Esophagus muscularis mucosa (tissue), 4 donors: ENCODE results near the gene VTI1A. TPM values are rescaled to one million over a fixed set of nuclear protein-coding genes. Genes with fewer than 3 reads are reported as not detected.

Experiments used
- DNase-seq: peaks from one replicate; pipeline ENCODE4 v3.0.0-alpha.2; 2017; ENCODE audit errors: extremely low spot score
- H3K27ac ChIP-seq, 4 donors: fragments of 200-600 bp; sonication (generic); replicated peaks in 1 of 4; 1 replicate in 3 of 4; 2 replicates in 1 of 4; pipeline ENCODE4 v1.5.1; 2016 to 2019; ENCODE audit warnings: mild to moderate bottlenecking in 1 of 4
- H3K27me3 ChIP-seq, 4 donors: fragments of 200-600 bp; sonication (generic); one replicate each; pipeline versions ENCODE4 v1.5.1 to v1.6.0; 2016 to 2019
- H3K36me3 ChIP-seq, 4 donors: fragments of 200-600 bp; sonication (generic); one replicate each; pipeline ENCODE4 v1.5.1; 2016 to 2019
- H3K4me1 ChIP-seq, 4 donors: fragments of 200-600 bp; sonication (generic); one replicate each; pipeline ENCODE4 v1.5.1; 2016 to 2019
- H3K4me3 ChIP-seq, 4 donors: fragments of 200-600 bp; sonication (generic); 1 replicate in 2 of 4; 2 replicates in 2 of 4; pipeline ENCODE4 v1.5.1; 2016 to 2019; ENCODE audit warnings: mild to moderate bottlenecking in 4 of 4, moderate library complexity in 1 of 4
- H3K9me3 ChIP-seq, 4 donors: fragments of 200-600 bp; sonication (generic); 1 replicate in 3 of 4; 2 replicates in 1 of 4; pipeline ENCODE4 v1.5.1; 2016 to 2019
- EP300 ChIP-seq: sonication (generic); formaldehyde crosslinking; IDR thresholded peaks from one replicate; pipeline ENCODE4 v1.6.1; 2017; ENCODE audit warnings: antibody characterized with exemption
- POLR2A ChIP-seq: fragments of 450-650 bp; IDR thresholded peaks from one replicate; pipeline ENCODE4 v1.6.1; 2017; ENCODE audit warnings: antibody characterized with exemption, moderate library complexity, mild to moderate bottlenecking, low read depth
- POLR2AphosphoS5 ChIP-seq, 2 donors: sonication (generic); formaldehyde crosslinking; IDR thresholded peaks; one replicate each; pipeline ENCODE4 v1.6.1; 2017; ENCODE audit warnings: antibody characterized with exemption in 2 of 2
- WGBS: methylation state at CpG from one replicate; pipeline ENCODE4 v1.1.5; 2018; 5-methylcytosine and 5-hydroxymethylcytosine counted together
- intact Hi-C: fragments of 100-400 bp; cut with DNase I; formaldehyde crosslinking; loops from one replicate; pipeline ENCODE4 v1.15.1; 2023
- total RNA-seq, 4 donors: library from RNA; depleted of rRNA; stranded (reverse); fragments of >200 nt; gene quantifications; one replicate each; pipeline versions ENCODE4 v1.1.0 to v1.2.1, GENCODE V29; 2016
- TF ChIP-seq, protein P1 (sequence below), 3 experiments: fragments of 200-600 bp in 2 of 3; fragments of 450-650 bp in 1 of 3; sonication (generic) in 2 of 3; IDR thresholded peaks; one replicate each; pipeline ENCODE4 v1.5.1; 2017 to 2019; ENCODE audit warnings: antibody characterized with exemption in 3 of 3, mild to moderate bottlenecking in 2 of 3, moderate library complexity in 1 of 3

The VTI1A gene
- total RNA-seq, 4 donors from 2014 or later: 27.6 to 42.7 (median 33.8) TPM

DNA sequence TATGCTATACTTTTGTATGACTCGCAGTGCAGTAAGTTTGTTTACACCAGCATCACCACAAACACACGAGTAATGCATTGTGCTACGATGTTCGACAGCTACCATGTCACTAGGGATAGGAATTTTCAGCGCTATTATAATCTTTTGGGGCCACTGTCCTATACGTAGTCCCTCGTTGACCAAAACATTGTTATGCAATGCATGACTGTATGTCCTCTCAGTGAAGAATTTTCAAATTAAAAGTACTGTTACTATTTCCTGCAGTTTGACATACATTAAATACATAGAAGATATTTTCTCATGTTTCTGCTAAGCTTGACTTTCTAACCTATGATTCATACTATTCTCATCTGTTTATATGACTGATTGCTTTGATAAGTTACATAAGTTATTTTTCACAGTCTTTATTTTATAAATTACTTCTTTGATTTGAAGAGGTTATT lies 203.6 kb downstream of the VTI1A start:
- intact Hi-C loops: no loop called here
- no peaks in the 10 kb centered on the region for H3K4me1 ChIP-seq
- WGBS: 88% methylated on average over 7 of the region's 7 CpGs
- H3K36me3 ChIP-seq: no peaks in the 10 kb centered on the region
- no peak for DNase-seq
- no peak overlapping the region for H3K27ac ChIP-seq
- no peak overlapping the region for H3K4me3 ChIP-seq
- TF ChIP-seq EP300 (no peak), POLR2AphosphoS5 (IDR thresholded peaks at IDR 0.05) (no peak), POLR2A (no peak)
- TF ChIP-seq, protein P1, sequence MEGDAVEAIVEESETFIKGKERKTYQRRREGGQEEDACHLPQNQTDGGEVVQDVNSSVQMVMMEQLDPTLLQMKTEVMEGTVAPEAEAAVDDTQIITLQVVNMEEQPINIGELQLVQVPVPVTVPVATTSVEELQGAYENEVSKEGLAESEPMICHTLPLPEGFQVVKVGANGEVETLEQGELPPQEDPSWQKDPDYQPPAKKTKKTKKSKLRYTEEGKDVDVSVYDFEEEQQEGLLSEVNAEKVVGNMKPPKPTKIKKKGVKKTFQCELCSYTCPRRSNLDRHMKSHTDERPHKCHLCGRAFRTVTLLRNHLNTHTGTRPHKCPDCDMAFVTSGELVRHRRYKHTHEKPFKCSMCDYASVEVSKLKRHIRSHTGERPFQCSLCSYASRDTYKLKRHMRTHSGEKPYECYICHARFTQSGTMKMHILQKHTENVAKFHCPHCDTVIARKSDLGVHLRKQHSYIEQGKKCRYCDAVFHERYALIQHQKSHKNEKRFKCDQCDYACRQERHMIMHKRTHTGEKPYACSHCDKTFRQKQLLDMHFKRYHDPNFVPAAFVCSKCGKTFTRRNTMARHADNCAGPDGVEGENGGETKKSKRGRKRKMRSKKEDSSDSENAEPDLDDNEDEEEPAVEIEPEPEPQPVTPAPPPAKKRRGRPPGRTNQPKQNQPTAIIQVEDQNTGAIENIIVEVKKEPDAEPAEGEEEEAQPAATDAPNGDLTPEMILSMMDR (IDR thresholded peaks at IDR 0.05): no peak
- no peaks in the 10 kb centered on the region for H3K27me3 ChIP-seq
- no peaks in the 10 kb centered on the region for H3K9me3 ChIP-seq

DNA sequence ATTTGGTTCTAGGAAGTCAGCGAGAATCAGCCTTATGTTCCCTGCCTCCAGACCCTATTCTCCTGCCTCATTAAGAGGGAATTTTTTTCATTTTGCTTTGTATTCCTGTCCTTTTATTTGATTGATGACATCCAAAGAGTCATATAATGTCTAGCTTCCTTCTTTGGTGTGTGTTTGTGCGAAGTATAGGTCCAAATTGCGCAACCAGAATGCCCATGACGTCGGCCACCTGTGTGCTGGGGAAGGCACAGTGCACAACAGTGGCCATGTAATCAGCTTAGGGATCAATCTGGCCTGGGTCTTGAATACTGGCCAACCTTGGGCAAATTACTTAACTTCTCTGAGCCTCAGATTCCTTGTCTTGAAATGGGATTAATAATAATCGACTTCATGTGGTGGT lies 206.2 kb downstream of the VTI1A start:
- TF ChIP-seq EP300 (no peak), POLR2AphosphoS5 (IDR thresholded peaks at IDR 0.05) (no peak), POLR2A (no peak)
- TF ChIP-seq, protein P1 (IDR thresholded peaks at IDR 0.05): no peak
- no peaks in the 10 kb centered on the region for H3K9me3 ChIP-seq
- no peaks in the 10 kb centered on the region for H3K36me3 ChIP-seq
- no peak for DNase-seq
- 88% methylated on average over 6 of the region's 6 CpGs for WGBS
- H3K4me3 ChIP-seq: no peak overlapping the region
- intact Hi-C loops: no loop called here
- H3K27me3 ChIP-seq: no peaks in the 10 kb centered on the region
- no peaks in the 10 kb centered on the region for H3K4me1 ChIP-seq
- no peak overlapping the region for H3K27ac ChIP-seq

DNA sequence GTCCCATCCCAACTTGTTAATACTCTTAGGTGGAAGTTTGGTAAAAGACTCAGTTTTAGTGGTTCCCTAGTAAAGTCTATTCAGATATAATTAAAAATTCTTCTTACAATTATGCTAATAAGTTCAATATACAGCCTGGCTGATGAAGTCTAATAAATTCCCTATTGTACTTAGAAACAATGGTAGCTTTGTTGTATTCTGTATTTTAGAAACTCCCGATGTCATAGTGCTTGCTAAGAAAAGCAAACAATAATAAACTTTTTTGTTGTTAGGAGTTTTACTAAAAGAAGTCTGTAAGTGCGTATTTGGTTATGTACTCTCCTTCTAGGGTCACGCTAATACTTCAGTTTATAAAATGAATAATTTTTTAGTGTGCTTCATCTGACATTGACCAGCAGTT lies 206.8 kb downstream of the VTI1A start:
- DNase-seq: no peak
- Histone ChIP-seq H3K27me3 (no peaks in the 10 kb centered on the region), H3K36me3 (no peaks in the 10 kb centered on the region), H3K9me3 (no peaks in the 10 kb centered on the region), H3K4me3 (no peak overlapping the region), H3K4me1 (no peaks in the 10 kb centered on the region), H3K27ac (no peak overlapping the region)
- 87% methylated on average over 3 of the region's 3 CpGs for WGBS
- TF ChIP-seq EP300: no peak
- TF ChIP-seq POLR2A: no peak
- TF ChIP-seq, protein P1 (IDR thresholded peaks at IDR 0.05): no peak
- no peak for TF ChIP-seq POLR2AphosphoS5 (IDR thresholded peaks at IDR 0.05)
- intact Hi-C loops: no loop called here

DNA sequence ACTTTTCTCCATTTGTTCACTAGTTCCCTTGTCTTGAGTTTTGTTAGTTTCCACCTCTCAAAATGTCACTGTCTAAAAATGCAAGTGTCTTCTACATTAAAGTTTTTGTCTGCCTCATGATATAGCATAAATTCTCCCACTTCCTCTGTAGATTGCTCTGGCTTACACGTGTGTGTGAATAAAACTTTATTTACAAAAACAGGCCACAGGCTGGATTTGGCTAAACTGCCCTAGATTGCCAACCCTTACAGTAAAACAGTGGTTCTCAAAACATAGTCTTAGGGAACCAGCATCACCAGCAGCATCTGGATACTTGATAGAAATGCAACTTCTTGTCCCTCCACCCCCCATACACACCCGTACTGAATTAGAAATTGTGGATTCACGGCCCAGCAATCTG lies 207.8 kb downstream of the VTI1A start:
- no peak overlapping the region for H3K27ac ChIP-seq
- H3K4me1 ChIP-seq: no peaks in the 10 kb centered on the region
- H3K4me3 ChIP-seq: no peak overlapping the region
- WGBS: 96% methylated on average over 3 of the region's 3 CpGs
- intact Hi-C loops: no loop called here
- no peaks in the 10 kb centered on the region for H3K27me3 ChIP-seq
- DNase-seq: no peak
- H3K36me3 ChIP-seq: no peaks in the 10 kb centered on the region
- no peaks in the 10 kb centered on the region for H3K9me3 ChIP-seq
- TF ChIP-seq, protein P1 (IDR thresholded peaks at IDR 0.05): no peak
- no peak for TF ChIP-seq EP300
- TF ChIP-seq POLR2A: no peak
- no peak for TF ChIP-seq POLR2AphosphoS5 (IDR thresholded peaks at IDR 0.05)

DNA sequence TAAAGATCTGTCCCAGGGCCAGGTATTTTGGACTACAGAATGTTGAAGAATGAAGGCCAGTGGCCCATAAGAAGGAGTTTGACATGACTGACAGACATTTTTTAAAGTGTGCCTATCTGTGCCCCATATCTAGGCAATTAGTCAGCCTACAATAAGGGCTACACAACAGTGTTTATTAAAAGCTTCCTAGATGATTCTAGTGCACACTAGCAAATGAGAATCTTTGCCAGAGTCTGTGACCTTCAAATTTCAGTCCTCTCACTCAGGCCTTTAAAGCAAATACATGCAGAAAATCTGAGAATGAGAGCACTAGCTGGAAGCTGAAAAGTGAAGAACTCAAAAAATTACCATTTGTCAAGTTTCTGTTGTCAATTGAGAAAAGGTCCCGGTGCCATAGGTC lies 208.7 kb downstream of the VTI1A start:
- Histone ChIP-seq H3K36me3 (no peaks in the 10 kb centered on the region), H3K27me3 (no peaks in the 10 kb centered on the region), H3K9me3 (no peaks in the 10 kb centered on the region), H3K27ac (no peak overlapping the region), H3K4me3 (no peak overlapping the region), H3K4me1 (no peaks in the 10 kb centered on the region)
- TF ChIP-seq EP300 (no peak), POLR2A (no peak), POLR2AphosphoS5 (IDR thresholded peaks at IDR 0.05) (no peak)
- TF ChIP-seq, protein P1 (IDR thresholded peaks at IDR 0.05): no peak
- no peak for DNase-seq
- intact Hi-C loops: no loop called here
- 95% methylated on average over 1 of the region's 1 CpG for WGBS
